Non-pigmented ciliary epithelial cell (primary cell): ENCODE measurements around the gene PCGF3.
"Not testable (repeated sequence)": the region's sequence is repeated elsewhere in the genome, so short reads cannot be mapped to it uniquely, and the experiment has no call there.

ENCODE experiments used
- DNase-seq: peaks from one replicate; pipeline ENCODE4 v3.0.0-alpha.2; 2010; ENCODE audit warnings: low read depth

The PCGF3 gene

GRCh38 chr4:704198-704891, 1.3 kb upstream of the PCGF3 start:
- DNase-seq = no peak

DNA sequence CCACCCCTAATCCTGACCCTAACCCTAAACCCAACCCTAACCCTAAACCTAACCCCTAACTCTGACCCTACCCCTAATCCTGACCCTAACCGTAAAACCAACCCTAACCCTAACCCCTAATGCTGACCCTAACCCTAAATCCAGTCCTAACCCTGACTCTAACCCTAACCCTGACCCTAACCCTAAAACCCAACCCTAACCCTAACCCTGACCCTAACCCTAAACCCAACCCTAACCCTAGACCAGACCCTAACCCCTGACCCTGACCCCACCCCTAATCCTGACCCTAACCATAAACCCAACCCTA, 708 bp upstream of the PCGF3 start:
- no peak for DNase-seq

- not testable (repeated sequence) for DNase-seq
Observed at GRCh38 chr4:706083-706633, 526 bp downstream of the PCGF3 start.

DNA sequence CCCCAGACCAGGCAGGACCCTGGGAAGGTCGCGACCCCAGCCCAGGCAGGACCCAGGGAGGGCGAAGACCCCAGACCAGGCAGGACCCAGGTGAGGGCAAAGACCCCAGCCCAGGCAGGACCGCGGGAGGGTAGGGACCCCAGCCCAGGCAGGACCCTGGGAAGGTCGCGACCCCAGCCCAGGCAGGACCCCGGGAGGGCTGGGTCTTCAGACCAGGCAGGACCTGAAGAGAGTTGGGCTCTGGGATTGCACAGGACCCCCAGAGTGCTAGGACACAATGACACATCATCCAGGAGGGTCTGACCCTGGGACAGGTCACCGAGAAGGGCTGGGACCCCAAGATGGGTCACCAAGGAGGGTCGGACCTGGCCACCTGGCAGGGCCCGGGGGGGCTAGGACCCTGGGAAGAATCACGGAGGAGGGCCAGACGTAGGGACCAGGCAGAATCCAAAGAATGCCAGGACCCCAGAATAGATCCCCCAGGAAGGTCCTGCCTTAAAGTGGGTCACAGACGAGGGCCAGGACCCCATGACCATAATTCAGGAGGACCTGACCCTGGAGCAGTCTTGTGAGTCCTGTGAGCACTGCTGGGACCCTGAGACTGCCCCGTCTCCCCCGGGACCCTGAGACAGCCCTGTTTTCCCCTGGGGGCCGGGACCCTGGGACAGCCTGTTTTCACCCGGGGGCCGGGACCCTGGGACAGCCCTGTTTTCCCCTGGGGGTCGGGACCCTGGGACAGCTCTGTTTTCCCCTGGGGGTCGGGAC, 1.4 kb downstream of the PCGF3 start:
- DNase-seq = no peak

DNA sequence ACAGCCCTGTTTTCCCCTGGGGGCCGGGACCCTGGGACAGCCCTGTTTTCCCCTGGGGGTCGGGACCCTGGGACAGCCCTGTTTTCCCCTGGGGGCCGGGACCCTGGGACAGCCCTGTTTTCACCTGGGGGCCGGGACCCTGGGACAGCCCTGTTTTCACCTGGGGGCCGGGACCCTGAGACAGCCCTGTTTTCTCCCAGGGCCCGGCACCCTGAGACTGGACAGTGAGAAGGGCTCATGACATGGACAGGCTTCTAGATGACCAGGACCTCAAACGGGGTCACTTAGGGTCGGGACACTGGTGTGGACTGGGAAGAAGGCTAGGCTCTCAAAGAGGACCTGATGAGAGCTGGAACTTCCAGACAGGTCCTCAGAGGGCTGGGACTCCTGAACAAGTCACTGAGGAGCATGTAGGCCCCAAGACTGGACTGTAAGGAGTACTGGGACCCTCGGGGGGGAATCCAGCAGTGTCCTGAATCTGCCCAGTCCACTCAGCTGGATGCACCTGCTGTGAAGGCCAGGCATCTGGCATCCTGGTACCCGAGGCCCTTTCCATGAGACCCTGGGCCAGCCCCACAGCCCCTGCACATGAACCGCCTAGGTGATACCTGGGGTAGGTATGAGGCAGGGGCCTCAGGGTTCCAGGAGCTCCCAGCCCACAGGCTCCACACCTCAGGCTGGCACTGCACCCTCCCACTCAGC, 2.4 kb downstream of the PCGF3 start:
- DNase-seq = no peak

DNA sequence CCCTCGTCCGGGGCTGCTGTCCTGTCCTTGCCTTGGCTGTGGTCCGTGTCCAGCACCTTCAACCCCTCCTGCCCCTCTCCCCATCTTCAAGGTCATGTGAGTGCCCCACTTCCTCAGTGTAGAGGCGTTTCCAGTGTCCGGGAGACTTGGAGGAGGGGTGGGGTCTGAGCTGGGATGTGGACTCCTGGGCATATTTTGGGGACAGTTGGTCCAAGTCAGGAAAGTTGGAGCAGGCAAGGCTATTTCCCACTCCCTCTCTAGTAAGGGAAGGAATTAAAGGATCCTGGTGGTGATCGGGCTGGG, 3.0 kb downstream of the PCGF3 start:
- no peak for DNase-seq

- no peak for DNase-seq
Observed at GRCh38 chr4:709348-709747, 3.7 kb downstream of the PCGF3 start.

- DNase-seq = no peak
Observed at GRCh38 chr4:710116-710515, 4.5 kb downstream of the PCGF3 start.

GRCh38 chr4:710916-711315, 5.3 kb downstream of the PCGF3 start:
- no peak for DNase-seq

DNA sequence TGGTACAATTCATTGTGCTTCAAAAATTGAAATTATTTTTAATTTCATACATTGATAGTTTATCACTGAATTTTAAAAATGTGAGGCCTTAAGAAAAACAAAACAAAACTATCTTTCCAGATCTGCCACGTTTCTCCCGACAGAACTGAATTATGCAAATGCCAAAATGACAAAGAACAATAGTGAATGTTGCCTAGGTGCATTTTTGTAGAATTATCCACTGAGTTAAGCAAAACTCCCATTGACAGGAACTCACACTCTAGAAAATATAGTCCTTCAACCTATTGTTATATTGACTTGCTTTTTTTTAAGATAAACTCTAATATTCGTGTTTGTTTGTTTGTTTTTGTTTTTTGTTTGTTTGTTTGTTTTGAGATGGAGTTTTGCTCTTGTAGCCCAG, 6.5 kb downstream of the PCGF3 start:
- DNase-seq = no peak

GRCh38 chr4:712916-713632, 7.4 kb downstream of the PCGF3 start:
- DNase-seq = no peak

DNA sequence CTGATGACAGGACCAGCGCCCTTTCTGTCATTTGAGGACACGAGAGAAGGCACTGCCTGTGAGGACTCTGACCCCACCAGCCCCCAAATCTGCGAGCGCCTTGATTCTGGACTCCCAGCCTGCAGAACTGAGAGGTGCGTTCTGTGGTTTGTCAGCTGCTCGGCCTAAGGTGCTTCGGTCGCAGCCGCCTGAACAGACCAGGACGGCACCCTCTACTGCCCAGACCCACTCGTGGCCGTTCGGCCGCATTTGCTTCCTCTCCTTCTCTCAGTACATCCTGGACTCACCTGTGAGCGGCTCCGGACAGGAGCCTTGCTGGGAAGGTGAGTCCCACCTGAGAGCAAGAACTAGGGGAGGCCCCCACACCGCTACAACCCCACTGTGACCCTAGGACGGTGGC, 8.5 kb downstream of the PCGF3 start:
- no peak for DNase-seq

DNA sequence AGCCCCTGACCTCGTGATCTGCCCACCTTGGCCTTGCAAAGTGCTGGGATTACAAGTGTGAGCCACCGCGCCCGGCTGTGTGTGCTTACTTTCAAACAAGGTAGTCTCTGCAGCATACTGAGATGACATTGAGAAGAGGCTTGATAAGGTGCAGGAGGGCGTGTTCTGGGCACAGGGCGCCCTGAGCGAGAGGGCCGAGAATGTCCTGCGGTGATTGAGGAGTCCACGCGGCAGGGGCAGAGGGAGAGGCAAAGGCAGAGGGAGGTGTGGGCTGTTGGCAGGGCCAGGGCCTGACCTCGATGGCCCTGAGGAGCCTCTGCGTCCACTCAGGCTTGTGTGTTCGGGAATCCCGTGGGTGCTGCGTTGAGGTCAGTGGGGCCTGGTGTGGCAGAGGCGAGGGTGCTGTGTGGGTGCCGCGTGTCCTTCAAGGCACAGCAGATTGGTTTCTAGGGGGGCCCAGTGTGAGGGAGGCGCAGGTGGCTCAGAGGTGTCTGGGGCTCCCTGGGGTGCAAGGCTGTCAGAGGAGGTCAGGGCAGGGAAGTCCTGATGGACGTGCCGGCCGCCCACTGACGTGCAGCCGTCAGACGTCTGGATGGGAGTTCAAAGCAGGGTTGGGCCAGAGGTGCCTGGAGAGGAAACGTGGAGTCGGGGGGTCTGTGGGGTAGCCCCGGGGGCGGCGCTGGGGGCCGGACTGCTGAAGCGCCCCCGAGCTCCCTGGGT, 12.1 kb downstream of the PCGF3 start:
- DNase-seq = no peak

- DNase-seq = no peak
Observed at GRCh38 chr4:718460-718859, 12.8 kb downstream of the PCGF3 start.

- DNase-seq = no peak
Observed at GRCh38 chr4:720111-720860, 14.7 kb downstream of the PCGF3 start.

DNA sequence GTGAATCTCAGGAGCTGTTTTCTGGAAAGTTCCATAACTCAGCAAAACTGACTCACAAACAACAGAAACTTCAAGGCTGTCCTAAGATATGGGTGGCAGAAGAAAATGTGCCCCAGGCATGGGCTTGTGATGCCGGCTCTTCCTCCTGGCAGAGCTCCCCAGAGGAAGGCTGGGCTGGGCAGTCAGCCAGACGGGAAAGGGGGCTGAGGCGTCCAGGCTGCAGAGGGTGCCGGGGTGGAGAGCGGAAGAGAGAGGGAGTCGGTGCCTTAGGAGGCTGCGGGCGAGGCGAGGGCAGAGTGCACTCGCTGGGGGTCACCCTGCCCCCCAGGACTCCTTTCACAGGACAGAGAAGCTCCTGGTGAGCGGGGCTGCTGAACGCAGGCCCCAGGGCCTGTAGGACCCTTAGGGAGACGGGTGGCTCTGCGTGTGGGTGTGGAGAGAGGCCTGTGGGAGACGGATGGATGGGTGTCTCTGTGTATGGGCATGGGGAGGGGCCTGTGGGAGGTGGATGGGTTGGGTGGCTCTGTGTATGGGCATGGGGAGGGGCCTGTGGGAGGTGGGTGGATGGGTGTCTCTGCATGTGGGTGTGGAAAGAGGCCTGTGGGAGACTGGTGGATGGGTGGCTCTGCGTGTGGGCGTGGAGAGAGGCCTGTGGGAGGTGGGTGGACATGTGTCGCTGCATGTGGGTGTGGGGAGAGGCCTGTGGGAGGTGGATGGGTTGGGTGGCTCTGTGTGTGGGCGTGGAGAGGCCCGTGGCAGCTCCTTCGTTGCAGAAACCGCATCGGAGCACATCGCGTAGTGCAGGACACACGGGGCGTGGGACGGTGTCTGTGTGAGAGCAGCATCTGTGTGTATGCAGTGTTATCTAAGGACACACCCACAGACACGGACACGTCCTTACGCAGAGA, 15.9 kb downstream of the PCGF3 start:
- no peak for DNase-seq

- no peak for DNase-seq
Observed at GRCh38 chr4:722169-722725, 16.6 kb downstream of the PCGF3 start.

DNA sequence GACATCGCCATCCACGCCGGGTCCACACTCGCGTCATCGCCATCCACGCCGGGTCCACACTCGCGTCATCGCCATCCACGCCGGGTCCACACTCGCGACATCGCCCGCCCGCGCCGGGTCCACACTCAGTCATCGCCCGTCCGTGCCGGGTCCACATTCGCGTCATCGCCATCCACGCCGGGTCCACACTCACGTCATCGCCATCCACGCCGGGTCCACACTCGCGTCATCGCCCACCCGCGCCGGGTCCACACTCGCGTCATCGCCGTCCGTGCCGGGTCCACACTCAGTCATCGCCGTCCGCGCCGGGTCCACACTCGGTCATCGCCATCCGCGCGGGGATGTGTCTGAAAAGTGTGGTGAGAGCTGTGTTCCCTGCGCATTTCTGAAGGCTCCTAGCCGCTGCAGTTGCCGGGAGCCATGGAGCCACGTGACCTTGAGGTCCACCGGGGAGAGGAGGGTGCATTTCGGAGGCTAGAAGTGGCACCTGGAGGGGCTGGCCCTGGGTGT, 17.3 kb downstream of the PCGF3 start:
- no peak for DNase-seq

DNA sequence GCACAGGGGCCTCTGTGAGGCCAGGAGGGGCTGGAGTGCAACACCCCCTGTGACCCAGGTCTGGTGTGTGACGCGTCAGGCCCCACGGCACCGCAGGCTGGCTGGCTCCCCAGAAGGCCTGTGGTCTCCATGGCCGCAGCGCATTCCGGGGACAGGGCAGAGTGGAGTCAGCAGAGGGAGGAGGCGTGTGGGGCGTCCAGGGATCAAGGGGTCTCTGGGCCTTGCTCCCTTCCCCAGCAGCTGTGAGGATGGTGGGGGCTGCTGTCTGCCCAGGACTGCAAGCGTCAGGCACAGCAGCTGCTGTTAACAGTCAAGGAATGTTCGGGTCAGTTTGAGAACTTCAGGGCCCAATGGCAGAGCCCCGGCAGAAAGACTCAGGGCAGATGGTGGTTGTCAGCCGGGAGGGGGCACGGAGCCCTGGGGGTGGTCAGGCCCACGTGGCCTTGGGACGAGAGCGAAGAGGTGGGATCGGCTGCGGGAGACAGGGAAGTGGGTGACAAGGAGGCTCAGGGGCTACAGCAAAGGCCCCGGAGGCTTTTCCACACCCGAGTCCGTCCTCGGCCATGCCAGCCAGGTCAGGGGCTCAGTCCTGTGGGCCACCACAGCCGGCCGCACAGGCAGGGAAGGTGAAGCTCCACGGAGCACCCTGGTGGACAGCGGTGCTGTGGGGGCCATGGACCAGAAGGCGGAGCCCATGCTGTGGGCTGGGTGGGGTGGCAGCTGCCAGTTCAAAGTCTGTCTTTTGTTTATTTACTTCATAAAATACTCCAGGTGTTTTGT, 18.3 kb downstream of the PCGF3 start:
- no peak for DNase-seq
